GM21423 (cell line): Measurements from ENCODE around the gene RIT1.
A peak's percentile ranks its signal among the peaks of the same experiment; 100 is the strongest.
"Not testable (repeated sequence)": the region's sequence is repeated elsewhere in the genome, so short reads cannot be mapped to it uniquely, and the experiment has no call there.

ENCODE experiments used
- ATAC-seq: cut with Tn5 transposase; IDR thresholded peaks from one replicate; pipeline ENCODE4 v1.9.1; 2021; ENCODE audit warnings: mild to moderate bottlenecking, moderate library complexity; ENCODE audit not compliant: unreplicated experiment

Gene RIT1

DNA sequence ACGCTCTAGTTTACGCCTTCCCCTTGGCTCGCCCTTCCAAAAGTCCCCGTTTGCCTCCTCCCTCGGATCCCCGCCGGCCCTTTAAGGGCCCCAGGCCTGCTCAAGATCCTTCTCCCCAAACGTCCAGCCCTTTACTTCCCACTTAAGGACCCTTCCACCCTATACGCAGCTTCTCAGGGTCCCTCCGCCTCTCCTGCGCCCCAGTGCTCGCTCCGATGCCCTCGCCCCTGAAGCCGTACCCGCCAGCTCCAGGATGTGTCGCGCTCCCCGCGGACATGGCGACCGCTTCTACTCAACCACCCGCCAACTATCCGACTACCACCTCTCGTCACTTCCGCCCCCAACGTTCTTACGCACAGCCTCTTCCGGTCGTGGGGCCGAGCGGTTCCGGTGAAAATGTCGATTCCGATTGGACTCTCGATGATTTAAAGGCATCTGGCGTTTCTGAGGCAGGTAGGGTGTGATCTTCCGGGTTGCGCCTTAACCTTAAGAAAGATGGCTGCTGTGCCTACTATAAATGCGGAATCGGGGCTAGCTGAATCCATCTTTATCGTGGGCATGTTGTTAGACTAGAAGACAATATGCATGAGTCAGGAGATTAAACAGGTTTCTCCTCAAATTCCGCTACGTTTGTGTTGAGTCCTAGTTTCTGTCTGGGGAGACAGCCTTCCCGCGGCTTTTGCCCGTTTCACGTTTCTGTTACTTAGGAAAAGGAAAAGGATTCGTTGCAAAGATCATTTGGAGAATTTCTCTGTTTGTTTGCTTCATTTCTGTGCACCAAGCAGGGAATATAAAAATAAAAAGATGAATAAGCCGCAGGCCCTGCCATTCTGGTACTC lies 23.2 kb upstream of the RIT1 start, which contains the start of gene KHDC4:
Gene KHDC4 (minus strand): TSS at position 317 of the 839 bp plus-strand sequence. CDS start 40 bp downstream, at position 277.
- peak; percentile 90 for ATAC-seq

DNA sequence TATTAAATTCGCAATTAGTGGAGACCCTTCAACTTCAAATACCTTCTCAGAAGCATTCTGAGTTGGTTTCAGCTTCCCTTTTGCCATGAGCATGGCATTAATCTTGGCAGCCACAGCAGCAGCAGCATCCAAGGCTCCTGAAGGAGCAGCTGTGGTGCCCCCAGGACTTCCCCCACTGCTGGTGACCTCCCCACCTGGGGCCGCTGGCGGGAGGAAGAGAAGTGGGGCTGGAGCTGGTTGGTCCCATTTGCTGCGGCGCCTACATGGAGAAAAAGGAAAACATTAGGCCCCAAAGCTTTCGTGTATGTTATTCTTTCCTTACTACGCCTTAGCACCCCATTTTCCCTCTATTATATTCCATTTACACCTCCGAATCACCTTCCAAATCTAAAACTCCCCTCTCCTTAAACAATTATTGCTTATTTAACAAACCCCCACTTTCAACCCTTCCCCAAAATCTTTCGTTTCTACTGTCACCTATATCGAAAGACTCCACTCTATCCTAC lies 22.5 kb upstream of the RIT1 start:
- no peak for ATAC-seq

DNA sequence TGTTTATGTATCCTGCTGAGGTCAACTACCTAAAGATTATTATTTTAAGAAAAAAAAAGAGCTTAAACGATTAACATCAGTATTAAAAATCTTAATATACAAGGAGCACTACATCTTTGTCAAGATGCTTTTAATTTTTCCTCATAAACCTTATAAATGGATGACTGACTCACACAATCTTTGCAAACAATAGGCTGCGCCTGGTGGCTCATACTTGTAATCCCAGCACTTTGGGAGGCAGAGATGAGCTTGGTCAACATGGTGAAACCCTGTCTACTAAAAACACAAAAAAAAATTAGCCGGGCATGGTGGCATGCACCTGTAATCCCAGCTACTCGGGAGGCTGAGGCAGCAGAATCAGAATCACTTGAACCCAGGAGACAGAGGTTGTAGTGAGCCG lies 21.3 kb upstream of the RIT1 start:
- ATAC-seq, result no peak

DNA sequence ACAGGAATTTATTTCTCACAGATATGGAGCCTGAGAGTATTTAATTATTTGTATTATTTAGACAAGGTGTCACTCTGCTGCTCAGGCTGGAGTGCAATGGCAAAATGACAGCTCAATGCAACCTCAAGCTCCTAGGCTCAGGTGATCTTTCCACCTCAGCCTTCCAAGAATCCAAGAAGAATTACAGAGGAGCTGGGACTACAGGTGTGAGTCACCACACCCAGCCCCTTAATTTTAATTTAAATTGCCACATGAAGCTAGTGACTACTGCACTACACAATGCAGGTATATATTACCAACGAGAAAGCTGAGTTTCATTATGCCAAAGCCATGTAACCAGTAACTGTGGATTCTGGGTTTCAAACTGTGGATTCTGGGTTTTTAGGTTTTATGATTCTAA lies 20.9 kb upstream of the RIT1 start:
- no peak for ATAC-seq

DNA sequence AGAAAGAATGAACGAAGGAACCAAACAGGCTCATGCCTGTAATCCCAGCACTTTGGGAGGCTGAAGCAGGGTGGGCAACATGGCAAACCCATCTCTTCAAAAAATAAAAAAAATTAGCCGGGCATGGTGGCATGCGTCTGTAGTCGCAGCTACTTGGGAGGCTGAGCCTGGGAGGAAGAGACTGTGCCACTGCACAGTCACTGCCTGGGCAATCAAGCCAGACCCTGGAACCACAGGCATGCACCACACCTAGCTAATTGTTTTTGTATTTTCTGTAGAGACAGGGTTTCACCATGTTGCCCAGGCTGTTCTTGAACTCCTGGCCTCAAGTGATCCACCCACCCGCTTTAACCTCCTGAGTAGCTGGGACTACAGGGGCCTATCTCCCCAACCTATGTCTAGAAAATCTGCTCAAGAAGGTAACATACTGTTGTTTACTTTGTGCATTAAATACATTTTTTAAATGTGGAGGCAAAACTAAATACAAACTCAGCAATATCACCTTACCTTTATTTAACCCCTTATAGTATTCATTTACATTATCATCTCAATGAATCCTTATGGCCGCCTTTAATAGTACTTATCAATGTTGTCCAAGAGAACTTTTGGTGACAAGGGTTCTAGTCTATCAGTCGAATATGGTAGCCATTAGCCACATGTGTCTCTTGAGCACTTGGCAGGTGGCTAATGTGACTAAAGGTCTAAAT lies 20.3 kb upstream of the RIT1 start:
- no peak for ATAC-seq

DNA sequence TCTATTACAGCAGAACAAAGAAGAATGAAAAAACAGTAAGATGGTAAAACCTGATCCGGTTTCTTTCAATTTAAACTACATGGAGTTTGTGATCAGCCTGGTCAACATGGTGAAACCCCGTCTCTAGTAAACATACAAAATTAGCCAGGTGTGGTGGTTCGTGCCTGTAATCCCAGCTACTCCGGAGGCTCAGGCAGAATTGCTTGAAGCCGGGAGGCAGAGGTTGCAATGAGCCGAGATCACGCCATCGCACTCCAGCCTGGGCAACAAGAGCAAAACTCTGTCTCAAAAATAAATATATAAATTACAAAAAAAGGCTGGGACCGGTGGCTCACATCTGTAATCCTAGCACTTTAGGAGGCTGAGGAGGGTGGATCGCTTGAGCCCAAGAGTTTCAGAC lies 19.6 kb upstream of the RIT1 start:
- not testable (repeated sequence) for ATAC-seq

DNA sequence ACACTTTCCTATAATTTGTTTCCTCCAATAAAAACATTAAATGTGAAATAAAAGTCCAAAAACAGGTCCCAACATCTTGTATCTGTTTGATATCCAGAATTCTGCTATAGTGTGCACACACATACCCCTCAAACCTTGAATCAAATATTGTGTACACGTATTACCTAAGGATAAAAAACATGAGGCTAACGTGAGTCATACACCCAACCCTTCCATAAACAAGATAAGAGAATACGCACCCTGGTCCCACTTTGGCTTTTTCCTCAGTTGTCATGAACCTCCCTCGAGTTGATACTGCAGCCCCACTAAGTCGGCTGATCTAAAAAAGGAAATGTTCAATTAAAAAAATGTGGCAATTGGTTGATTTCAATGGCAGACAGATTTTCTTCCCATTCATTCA lies 17.9 kb upstream of the RIT1 start:
- no peak for ATAC-seq

DNA sequence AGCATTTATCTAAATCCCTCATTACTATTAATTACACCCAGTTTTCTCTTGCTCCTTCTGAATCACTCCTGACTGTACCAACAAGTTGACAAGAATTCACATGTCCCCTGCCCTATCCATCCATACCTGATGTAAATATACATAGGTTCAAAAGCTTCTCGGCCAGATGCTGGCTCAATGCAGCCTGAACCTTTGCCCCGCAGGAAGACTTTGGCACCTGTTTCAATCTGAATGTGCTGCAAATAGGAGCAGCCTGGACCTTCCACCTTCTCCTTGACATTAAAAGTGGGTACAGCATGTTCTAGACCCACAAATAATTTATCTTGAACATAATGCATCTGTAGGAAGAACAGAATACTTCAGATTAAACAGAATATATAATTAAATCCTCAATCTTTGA lies 14.4 kb upstream of the RIT1 start:
- no peak for ATAC-seq

DNA sequence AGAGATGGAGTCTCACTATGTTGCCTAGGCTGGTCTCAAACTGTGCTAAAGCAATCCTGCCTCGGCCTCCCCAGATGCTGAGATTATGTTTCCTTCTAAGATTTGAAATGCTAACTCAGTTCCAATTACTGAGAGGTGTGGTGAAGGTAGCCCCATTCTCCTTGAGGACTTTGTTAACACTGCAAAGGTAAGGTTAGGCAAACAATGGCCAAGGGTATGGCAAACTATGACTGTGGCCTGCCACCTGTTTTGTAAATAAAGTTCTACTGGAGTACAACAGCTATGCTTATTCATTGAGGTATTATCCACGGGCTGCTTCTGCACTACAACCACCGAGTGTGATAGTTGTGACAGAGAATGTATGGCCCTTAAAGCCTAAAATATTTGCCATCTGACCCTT lies 9.6 kb upstream of the RIT1 start:
- no peak for ATAC-seq

DNA sequence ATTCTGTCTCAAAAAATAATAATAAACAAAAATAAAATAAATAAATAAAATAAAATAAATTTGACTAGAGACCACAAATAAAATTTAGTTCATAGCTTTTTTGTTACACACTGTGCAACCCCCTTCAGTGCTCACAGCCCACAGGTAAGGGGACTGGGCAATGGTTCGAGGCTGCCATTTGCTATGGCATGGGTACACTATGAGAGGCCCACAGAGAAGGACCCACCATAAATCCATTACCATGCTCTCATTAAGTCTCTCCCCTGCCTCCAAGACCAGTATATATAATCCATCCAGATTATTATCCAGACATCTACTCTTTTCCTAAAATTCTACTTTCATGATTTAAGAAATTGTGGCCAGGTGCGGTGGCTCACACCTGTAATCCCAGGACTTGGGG lies 8.7 kb upstream of the RIT1 start:
- ATAC-seq, result no peak

DNA sequence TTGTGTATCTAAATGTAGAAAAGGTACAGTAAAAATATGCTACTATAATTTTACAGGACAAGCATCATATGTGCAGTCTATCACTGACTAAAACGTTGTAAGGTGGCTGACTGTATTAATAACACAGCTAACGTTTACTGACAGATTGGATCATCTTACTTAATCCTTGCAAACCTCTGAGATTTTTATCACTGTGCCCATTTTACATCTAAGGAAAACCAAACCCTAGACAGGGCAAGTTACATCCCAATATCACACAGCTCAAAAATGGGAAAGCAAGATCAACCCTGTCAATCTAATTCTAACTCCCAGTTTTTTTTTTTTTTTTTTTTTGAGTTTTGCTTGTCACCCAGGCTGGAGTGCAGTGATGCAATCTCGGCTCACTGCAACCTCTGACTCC lies 7.5 kb upstream of the RIT1 start:
- ATAC-seq, result no peak

DNA sequence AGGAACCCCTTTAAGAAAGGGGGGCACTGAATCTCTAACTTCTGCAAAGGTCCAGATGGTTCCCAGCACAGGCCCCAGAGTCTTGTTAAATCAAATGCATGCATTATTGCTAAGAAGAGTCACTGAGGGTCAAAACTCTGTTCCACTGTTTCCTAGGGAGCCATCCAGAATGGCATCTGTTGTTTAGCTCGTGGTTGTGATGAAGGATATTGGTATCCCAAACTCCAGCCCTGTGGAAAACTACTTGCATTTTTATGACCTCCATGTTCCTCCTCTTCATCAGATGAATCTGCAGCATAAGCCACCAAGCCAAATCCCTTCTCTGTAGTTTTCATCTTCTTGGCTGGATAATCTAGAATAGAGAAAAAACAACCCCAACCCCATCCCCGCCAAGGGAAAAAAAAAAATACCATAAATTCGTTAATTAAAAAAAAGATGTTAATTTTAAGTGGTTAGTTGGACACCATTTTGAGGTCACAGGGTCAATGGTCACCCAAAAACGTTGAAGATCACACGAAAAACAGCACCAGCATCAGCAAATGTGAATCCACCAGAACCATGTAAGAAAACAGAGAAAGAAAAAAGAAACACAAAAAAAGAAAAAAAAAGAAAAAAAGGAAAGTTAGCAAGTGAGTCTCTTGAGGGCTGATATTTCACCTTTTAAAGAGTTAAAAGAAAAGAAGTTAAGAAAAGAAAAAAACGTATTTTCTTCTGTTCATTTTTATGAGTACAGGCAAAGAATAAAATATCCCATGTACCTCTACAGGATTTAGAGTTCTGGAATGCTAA lies 3.0 kb upstream of the RIT1 start:
- no peak for ATAC-seq

DNA sequence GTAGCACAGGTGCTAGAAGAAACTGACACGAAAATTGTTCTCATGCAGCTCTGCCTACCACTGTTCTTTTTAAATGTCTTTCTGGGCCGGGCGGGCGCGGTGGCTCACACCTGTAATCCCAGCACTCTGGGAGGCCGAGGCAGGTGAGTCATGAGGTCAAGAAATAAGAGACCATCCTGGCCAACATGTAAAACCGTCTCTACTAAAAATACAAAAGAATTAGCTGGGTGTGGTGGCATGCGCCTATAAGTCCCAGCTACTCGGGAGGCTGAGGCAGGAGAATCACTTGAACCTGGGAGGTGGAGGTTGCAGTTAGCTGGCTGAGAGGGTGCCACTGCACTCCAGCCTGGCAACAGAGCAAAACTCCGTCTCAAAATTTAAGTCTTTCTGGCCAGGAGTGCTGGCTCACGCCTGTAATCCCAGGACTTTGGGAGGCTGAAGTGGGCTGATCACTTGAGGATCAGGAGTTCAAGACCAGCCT lies 947 bp upstream of the RIT1 start:
- no peak for ATAC-seq

DNA sequence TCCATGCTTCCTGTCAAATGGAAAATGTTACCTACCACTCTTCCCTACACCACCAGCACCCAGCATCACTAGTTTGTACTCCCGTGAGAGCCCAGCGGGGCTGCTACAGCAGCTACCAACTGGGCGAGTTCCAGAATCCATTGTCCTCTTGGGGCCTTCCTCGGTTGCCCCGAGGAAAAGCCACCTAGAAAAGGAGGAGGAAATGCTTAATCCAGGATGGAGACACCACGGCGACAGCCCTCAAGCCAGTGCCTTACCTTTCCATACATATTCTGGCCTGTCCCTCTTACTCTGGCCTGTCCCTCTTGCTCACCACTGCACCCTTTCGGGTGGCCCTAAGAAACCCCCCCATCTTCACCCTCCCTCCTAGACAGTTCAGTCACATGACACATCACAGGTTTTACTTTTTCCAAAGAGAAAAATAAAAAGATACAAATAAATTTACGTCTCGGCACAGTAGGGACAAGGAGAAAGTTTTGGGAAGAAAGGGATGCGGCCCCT lies 478 bp downstream of the RIT1 start:
- no peak for ATAC-seq

DNA sequence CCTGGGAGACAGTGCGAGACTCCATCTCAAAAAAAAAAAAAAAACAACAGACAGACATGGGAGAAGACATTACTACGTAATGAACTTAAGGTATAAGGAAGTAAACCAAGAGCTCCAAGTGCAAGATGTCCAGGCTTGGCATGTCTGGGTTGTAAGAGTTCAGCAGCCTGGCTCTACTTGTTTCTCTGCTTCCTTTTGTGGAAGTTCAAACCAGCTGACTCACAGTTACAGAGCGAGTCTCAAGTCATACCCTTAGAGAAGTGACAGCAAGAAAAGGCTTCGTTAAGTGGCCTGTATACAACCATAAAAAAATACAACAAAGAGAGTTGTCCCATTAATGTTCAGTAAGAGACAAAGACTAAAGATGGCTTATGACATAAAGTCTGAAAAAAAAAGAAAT lies 1.3 kb downstream of the RIT1 start:
- ATAC-seq, result no peak

DNA sequence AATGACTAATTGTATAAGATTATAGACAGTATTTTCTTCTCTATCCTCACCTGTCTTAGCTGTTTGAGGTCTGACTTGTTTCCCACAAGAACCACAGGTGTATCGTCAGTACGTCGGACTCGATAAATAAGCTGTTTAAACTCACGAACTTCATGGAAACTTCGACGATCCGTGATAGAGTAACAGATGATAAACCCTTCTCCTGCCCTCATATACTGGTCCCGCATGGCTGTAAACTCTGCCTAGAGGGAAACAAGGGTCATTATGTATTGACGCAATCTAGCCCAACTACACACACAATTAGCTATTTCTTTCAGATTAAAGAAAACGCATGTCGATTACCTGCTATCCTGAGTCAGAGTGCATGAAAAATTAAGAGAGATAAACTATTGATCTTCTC lies 6.9 kb downstream of the RIT1 start:
- no peak for ATAC-seq

DNA sequence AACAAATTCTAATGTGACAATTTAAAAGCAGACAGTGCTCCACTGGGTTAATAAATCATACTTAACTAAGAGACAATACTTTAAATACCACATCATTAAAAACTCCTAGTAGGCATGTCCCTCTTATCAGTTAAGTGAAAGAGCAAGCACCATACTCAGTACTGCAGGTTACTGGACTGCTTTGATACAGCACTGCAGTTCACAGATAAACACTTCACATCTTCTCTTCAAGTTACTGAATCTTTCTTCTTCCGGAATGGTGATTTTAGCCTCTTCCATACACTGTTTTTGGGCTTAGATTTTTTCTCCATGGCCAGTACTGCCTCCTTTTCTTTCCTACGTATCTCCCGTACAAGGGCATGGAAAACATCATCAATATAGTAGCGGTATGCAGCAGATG lies 11.0 kb downstream of the RIT1 start:
- no peak for ATAC-seq

DNA sequence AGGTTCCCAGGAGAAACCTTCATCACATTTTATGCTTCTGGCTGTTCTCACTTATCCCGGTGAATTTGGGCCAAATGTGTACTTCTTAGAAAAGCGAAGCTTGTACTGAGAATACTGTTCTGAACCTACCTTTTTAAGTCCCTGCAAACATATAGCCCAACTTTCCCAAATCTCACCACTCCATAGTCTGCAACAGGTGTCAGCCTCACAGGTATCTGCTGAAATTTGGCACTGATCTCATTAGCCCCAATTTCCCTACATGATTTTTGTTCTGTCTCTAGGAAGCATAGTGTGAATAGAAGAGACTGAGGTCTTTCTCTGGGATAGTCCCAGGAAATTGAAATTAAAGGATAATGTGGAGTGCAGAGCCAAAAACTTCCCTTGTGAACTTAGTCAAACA lies 11.5 kb downstream of the RIT1 start:
- ATAC-seq, result no peak

DNA sequence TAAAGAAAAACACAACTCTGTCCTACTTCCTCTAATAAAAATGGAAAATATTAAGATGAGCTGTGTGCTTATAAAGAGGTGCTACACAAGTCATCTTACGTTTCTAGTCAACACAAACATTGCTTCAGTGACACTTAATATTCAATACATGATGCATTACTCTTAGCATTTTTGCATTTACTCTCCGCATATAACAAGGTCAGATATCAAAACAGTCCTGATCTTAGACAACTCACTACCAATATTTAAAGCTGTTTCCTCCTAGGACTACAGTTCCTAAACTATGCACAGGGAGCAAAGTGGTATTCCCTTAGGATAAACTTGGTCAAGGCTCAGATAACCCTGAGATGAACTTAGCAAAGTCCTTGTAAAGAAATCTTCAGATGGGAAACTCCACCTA lies 12.3 kb downstream of the RIT1 start:
- no peak for ATAC-seq

DNA sequence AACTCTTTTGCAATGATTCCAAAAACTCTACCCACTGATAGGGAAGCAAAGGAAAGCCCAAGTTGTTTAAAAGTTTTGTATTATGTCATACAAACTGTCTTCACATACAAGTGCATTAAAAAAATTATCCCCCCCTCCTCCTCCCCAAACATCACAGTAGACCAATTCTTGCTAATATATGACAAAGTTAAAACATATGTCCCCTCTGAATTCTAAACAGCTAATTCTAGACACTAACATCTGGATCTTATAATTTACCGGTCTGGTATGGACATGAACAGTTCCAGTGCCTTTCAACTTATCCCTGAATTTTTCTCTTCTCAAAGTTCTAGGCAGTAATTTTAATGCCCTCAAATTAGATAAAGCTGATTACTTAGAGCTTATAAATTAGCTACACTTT lies 13.4 kb downstream of the RIT1 start:
- no peak for ATAC-seq

DNA sequence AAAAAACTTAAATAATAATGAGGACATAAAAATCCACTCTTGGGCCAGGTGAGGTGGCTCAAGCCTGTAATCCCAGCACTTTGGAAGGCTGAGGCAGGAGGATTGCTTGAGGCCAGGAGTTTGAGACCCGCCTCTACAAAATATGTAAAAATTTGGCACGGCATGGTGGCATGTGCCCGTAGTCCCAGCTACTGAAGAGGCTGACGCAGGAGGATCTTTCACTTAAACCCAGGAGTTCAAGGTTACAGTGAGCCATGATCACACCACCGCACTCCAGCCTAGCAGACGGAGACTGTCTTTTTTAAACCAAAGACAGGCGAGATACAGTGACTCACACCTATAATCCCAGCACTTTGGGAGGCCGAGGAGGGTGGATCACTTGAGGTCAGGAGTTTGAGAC lies 14.7 kb downstream of the RIT1 start:
- not testable (repeated sequence) for ATAC-seq
